RWPE2 (cell line): ENCODE data around the gene CERS2.

Source experiments
- ATAC-seq: fragments of 200-7000 bp; cut with Tn5 transposase; 3 replicates; pipeline ENCODE4 v1.9.1; 2021; ENCODE audit warnings: low read depth
- DNase-seq: peaks from one replicate; pipeline ENCODE4 v3.0.0-alpha.2; 2020; ENCODE audit warnings: low spot score
- H3K27ac ChIP-seq: fragments of 450-650 bp; 2 replicates; pipeline ENCODE4 v1.5.1; 2017; ENCODE audit warnings: mild to moderate bottlenecking; ENCODE audit not compliant: poor library complexity, severe bottlenecking
- H3K27me3 ChIP-seq: fragments of 250-450 bp; sonication (Bioruptor Pico); 2 replicates; pipeline ENCODE4 v1.5.1; 2021; ENCODE audit warnings: mild to moderate bottlenecking, moderate library complexity; ENCODE audit not compliant: insufficient read depth, poor library complexity, severe bottlenecking
- H3K36me3 ChIP-seq: fragments of 250-450 bp; sonication (Bioruptor Pico); 2 replicates; pipeline ENCODE4 v1.5.1; 2020; ENCODE audit warnings: low read depth, mild to moderate bottlenecking, moderate library complexity
- H3K4me1 ChIP-seq: fragments of 250-450 bp; sonication (Bioruptor Pico); 2 replicates; pipeline ENCODE4 v1.5.1; 2021; ENCODE audit warnings: mild to moderate bottlenecking, moderate library complexity; ENCODE audit not compliant: insufficient read depth, poor library complexity, severe bottlenecking
- H3K4me3 ChIP-seq: fragments of 250-450 bp; sonication (Bioruptor Pico); 2 replicates; pipeline ENCODE4 v1.5.1; 2021; ENCODE audit warnings: mild to moderate bottlenecking, moderate library complexity; ENCODE audit not compliant: severe bottlenecking
- H3K9me3 ChIP-seq: fragments of 250-450 bp; sonication (Bioruptor Pico); 2 replicates; pipeline ENCODE4 v1.5.1; 2021; ENCODE audit warnings: mild to moderate bottlenecking, moderate library complexity; ENCODE audit not compliant: severe bottlenecking
- CTCF ChIP-seq: fragments of 450-650 bp; IDR thresholded peaks from one replicate; pipeline ENCODE4 v1.5.1; 2017; ENCODE audit warnings: mild to moderate bottlenecking, moderate library complexity; ENCODE audit not compliant: poor library complexity, severe bottlenecking

Gene CERS2

GRCh38 chr1:150994248-150994647 lies 19.6 kb upstream of the CERS2 start:
- no peak for DNase-seq
- Histone ChIP-seq H3K36me3 (no peaks in the 10 kb centered on the region), H3K4me1 (no peaks in the 10 kb centered on the region), H3K4me3 (no peak overlapping the region), H3K27ac (no peak overlapping the region), H3K9me3 (no peaks in the 10 kb centered on the region), H3K27me3 (no peaks in the 10 kb centered on the region)
- no peak for TF ChIP-seq CTCF
- ATAC-seq, result no peak

GRCh38 chr1:150992626-150993025 lies 18.0 kb upstream of the CERS2 start:
- H3K4me3 ChIP-seq, result no peak overlapping the region
- no peaks in the 10 kb centered on the region for H3K27me3 ChIP-seq
- TF ChIP-seq CTCF, result no peak
- H3K27ac ChIP-seq, result no peak overlapping the region
- no peaks in the 10 kb centered on the region for H3K4me1 ChIP-seq
- ATAC-seq (no peak), DNase-seq (no peak)
- H3K36me3 ChIP-seq, result no peaks in the 10 kb centered on the region
- no peaks in the 10 kb centered on the region for H3K9me3 ChIP-seq

- ATAC-seq (no peak), DNase-seq (no peak)
- Histone ChIP-seq H3K27ac (no peak overlapping the region), H3K4me1 (no peaks in the 10 kb centered on the region), H3K4me3 (no peak overlapping the region), H3K27me3 (no peaks in the 10 kb centered on the region), H3K36me3 (no peaks in the 10 kb centered on the region), H3K9me3 (no peaks in the 10 kb centered on the region)
- no peak for TF ChIP-seq CTCF
Observed at GRCh38 chr1:150987924-150988323, 13.3 kb upstream of the CERS2 start.

- ATAC-seq, result no peak
- no peak for TF ChIP-seq CTCF
- H3K9me3 ChIP-seq, result no peaks in the 10 kb centered on the region
Observed at GRCh38 chr1:150985179-150985825, 10.7 kb upstream of the CERS2 start.

More at GRCh38 chr1:150985179-150985825, 10.7 kb upstream of the CERS2 start:
- H3K4me3 ChIP-seq, result no peak overlapping the region
- DNase-seq, result no peak
- H3K27ac ChIP-seq, result no peak overlapping the region
- peaks cover 9% of the 10 kb centered on the region for H3K4me1 ChIP-seq
- H3K27me3 ChIP-seq, result no peaks in the 10 kb centered on the region
- no peaks in the 10 kb centered on the region for H3K36me3 ChIP-seq
